ENCODE measurements around the gene STRN3. TPM values are rescaled to one million over a fixed set of nuclear protein-coding genes. Genes with fewer than 3 reads are reported as not detected.

STRN3 gene
- total and polyA plus RNA-seq, 2 of the 8 experiments (the other 6 are each of a cell fraction or from before 2014, with no cell fraction given): 8.7 to 38.1 TPM

GRCh38 chr14:31006703-31007102 lies 19.5 kb downstream of the STRN3 start:
- Histone ChIP-seq H2BK120ac (replicated peaks; ENCODE audit: low read depth, low read length) (no peak overlapping the region), H2BK5ac (ENCODE audit: low read depth, low read length) (no peak overlapping the region), H3K79me2 (ENCODE audit: control insufficient read depth in 1 of 2, insufficient read depth in 2 of 2, low read length in 2 of 2) (peaks cover under 1 to 92% of the 10 kb centered on the region in 2 experiments), H3K9ac (replicated peaks in 1 of 4; ENCODE audit: extremely low read depth in 1 of 4, low read depth in 3 of 4, low read length in 3 of 4) (no peak overlapping the region), H3K27me3 (replicated peaks in 1 of 4; ENCODE audit: control insufficient read depth in 3 of 4, extremely low read depth in 1 of 4, insufficient read depth in 3 of 4, low read length in 3 of 4) (no peaks in the 10 kb centered on the region), H2AFZ (ENCODE audit: low read length) (no peak overlapping the region), H4K91ac (replicated peaks; ENCODE audit: insufficient read length, low read length) (no peak overlapping the region), H3K18ac (ENCODE audit: extremely low read depth, low read length) (no peak overlapping the region), H3K9me3 (ENCODE audit: insufficient read depth in 2 of 2, low read depth in 1 of 2, low read length in 1 of 2) (no peaks in the 10 kb centered on the region), H2BK12ac (ENCODE audit: low read depth, low read length) (no peak overlapping the region), H3K4me3 (ENCODE audit: extremely low read depth in 1 of 4, insufficient read depth in 2 of 4, low read depth in 3 of 4, low read length in 4 of 4) (no peak overlapping the region), H4K20me1 (replicated peaks in 1 of 2; ENCODE audit: control insufficient read depth in 1 of 2, insufficient read depth in 2 of 2, low read length in 2 of 2) (peaks cover 0 to 5% of the 10 kb centered on the region in 2 experiments), H3K14ac (ENCODE audit: insufficient read length) (no peak overlapping the region), H3K23ac (ENCODE audit: insufficient read length) (no peak overlapping the region), H2AK5ac (ENCODE audit: low read depth, low read length) (no peak overlapping the region), H4K5ac (ENCODE audit: insufficient read length, low read depth, low read length) (no peak overlapping the region), H3K79me1 (ENCODE audit: low read depth, low read length) (peaks cover 4% of the 10 kb centered on the region; the same call in 1 of the 2 replicates), H3K4me2 (ENCODE audit: insufficient read depth in 1 of 2, low read depth in 2 of 2, low read length in 2 of 2) (no peak overlapping the region), H2BK15ac (ENCODE audit: low read length) (no peak overlapping the region), H3K56ac (replicated peaks; ENCODE audit: insufficient read length, low read depth, low read length) (no peak overlapping the region), H3K23me2 (ENCODE audit: low read depth, low read length) (no peaks in the 10 kb centered on the region), H3K4ac (replicated peaks; ENCODE audit: insufficient read length, low read depth, low read length) (no peak overlapping the region), H3K36me3 (ENCODE audit: control insufficient read depth in 2 of 4, insufficient read depth in 4 of 4, low read length in 3 of 4) (no peaks in the 10 kb centered on the region; a peak in 2 of 8 replicates), H2BK20ac (ENCODE audit: low read length) (no peak overlapping the region), H3K27ac (ENCODE audit: low read depth, low read length) (no peak overlapping the region), H3K4me1 (replicated peaks in 1 of 4; ENCODE audit: control insufficient read depth in 3 of 4, insufficient read depth in 4 of 4, low read length in 3 of 4) (peaks cover 0 to 5% (median 0%) of the 10 kb centered on the region in 4 experiments; a peak in 2 of 7 replicates), H4K8ac (ENCODE audit: extremely low read depth, insufficient read depth, low read length) (no peak overlapping the region)
- DNase-seq (ENCODE audit: low read depth in 1 of 2, low spot score in 2 of 2) (no peak), FAIRE-seq (no peak)
- ChIA-PET CTCF (ENCODE audit: partially characterized antibody) (no interaction called here), POLR2A (ENCODE audit: partially characterized antibody) (no interaction called here)
- WGBS, 2 experiments (ENCODE audit: extremely low coverage in 1 of 2, insufficient coverage in 1 of 2, insufficient read length in 1 of 2, insufficient replicate concordance in 2 of 2, low coverage in 1 of 2, low lambda C conversion rate in 2 of 2, missing lambda C conversion rate in 1 of 2): 82% methylated on average over 1 of the region's 1 CpG; no CpG with 5 or more reads in 1 of the 2 experiments
- TF ChIP-seq EZH2 (IDR thresholded peaks at IDR 0.05; ENCODE audit: low read depth, low read length, severe bottlenecking) (no peak), MAX (IDR thresholded peaks at IDR 0.05) (no peak), NRF1 (IDR thresholded peaks at IDR 0.05; ENCODE audit: low read depth, low read length) (no peak), SP2 (IDR thresholded peaks at IDR 0.05; ENCODE audit: low read length) (no peak), POLR2AphosphoS5 (IDR thresholded peaks at IDR 0.05; ENCODE audit: low read depth, low read length) (no peak), E2F6 (IDR thresholded peaks at IDR 0.05) (no peak), CBX5 (IDR thresholded peaks at IDR 0.05; ENCODE audit: low read depth, low read length) (no peak), POLR2A (IDR thresholded peaks at IDR 0.05; ENCODE audit: control extremely low read depth in 1 of 2, low read depth in 2 of 2, low read length in 2 of 2) (no peak), GTF2F1 (IDR thresholded peaks at IDR 0.05; ENCODE audit: borderline replicate concordance, low read depth, low read length) (no peak), JUND (IDR thresholded peaks at IDR 0.05; ENCODE audit: low read length) (no peak), KDM4A (IDR thresholded peaks at IDR 0.05; ENCODE audit: low read depth, low read length, severe bottlenecking) (no peak), POU5F1 (IDR thresholded peaks at IDR 0.05; ENCODE audit: low read depth, low read length) (no peak), CHD2 (IDR thresholded peaks at IDR 0.05; ENCODE audit: low read length) (no peak), MAFK (IDR thresholded peaks at IDR 0.05; ENCODE audit: low read depth, low read length) (no peak), SP4 (IDR thresholded peaks at IDR 0.05; ENCODE audit: low read length) (no peak)

All from H1 (cell line).